A549 (cell line): ENCODE data around the gene SENP8. TPM values are rescaled to one million over a fixed set of nuclear protein-coding genes. Genes with fewer than 3 reads are reported as not detected.

Experiments
- ATAC-seq, 2 experiments: fragments of 200-7000 bp in 1 of 2; fragments of >200 bp in 1 of 2; cut with Nextera tagmentation in 1 of 2; cut with Tn5 transposase in 1 of 2; 3 replicates each; pipeline versions ENCODE4 v1.8.0 to v1.9.1; 2018 to 2020; ENCODE audit warnings: mild to moderate bottlenecking in 1 of 2, moderate library complexity in 1 of 2
- CTCF ChIA-PET: fragments of 300-600 bp; sonication (Branson Sonifier 250); formaldehyde crosslinking; extraction: SDS; loops from one replicate; lab custom pipeline; 2021; ENCODE audit warnings: antibody characterized with exemption, inconsistent platforms; lab: Yijun Ruan, JAX
- POLR2A ChIA-PET: fragments of 350-600 bp; formaldehyde crosslinking; extraction: SDS; loops from one replicate; lab custom pipeline; 2021; ENCODE audit warnings: antibody characterized with exemption, inconsistent platforms; lab: Yijun Ruan, JAX
- DNase-seq, 2 experiments: peaks; one replicate each; pipeline versions ENCODE4 v3.0.0 to v3.0.0-alpha.2; 2011 to 2016; ENCODE audit warnings: low read depth in 1 of 2, low spot score in 1 of 2
- FAIRE-seq: peaks from 2 replicates; lab custom pipeline; 2011; peaks lifted over from hg19 to GRCh38; lab: Jason Lieb, UNC
- H3K27ac ChIP-seq, 2 experiments: fragments of >200 bp; sonication (Bioruptor Twin); formaldehyde crosslinking; 3 replicates each; pipeline ENCODE4 v1.5.1; 2016 to 2017
- H3K4me1 ChIP-seq: fragments of >200 bp; sonication (Bioruptor Twin); formaldehyde crosslinking; 3 replicates; pipeline ENCODE4 v1.6.1; 2016
- H3K4me2 ChIP-seq: fragments of >200 bp; sonication (Bioruptor Twin); formaldehyde crosslinking; 3 replicates; pipeline ENCODE4 v1.6.1; 2016
- H3K4me3 ChIP-seq: fragments of >200 bp; sonication (Bioruptor Twin); formaldehyde crosslinking; 3 replicates; pipeline ENCODE4 v1.5.1; 2016
- H3K9me3 ChIP-seq: fragments of >200 bp; sonication (Bioruptor Twin); formaldehyde crosslinking; 3 replicates; pipeline ENCODE4 v1.6.1; 2016
- ATOH8 ChIP-seq: fragments of 250-450 bp; sonication (Bioruptor Pico); IDR thresholded peaks from 2 replicates; pipeline ENCODE4 v1.5.0; 2020; ENCODE audit warnings: low read depth, mild to moderate bottlenecking, moderate library complexity
- CBX8 ChIP-seq: fragments of 200-600 bp; sonication (generic); IDR thresholded peaks from 2 replicates; pipeline ENCODE4 v1.6.1; 2016
- CEBPB ChIP-seq, 2 experiments: fragments of >200 bp in 1 of 2; sonication (Bioruptor Twin) in 1 of 2; formaldehyde crosslinking in 1 of 2; IDR thresholded peaks; 2 replicates each; pipeline ENCODE4 v1.6.1; 2012 to 2016
- CTCF ChIP-seq: fragments of >200 bp; sonication (Bioruptor Twin); formaldehyde crosslinking; IDR thresholded peaks from 3 replicates; pipeline ENCODE4 v1.5.1; 2016
- E2F6 ChIP-seq: IDR thresholded peaks from 2 replicates; pipeline ENCODE4 v1.6.1; 2012; ENCODE audit warnings: low read depth, borderline replicate concordance
- EHMT2 ChIP-seq: fragments of 200-600 bp; sonication (generic); IDR thresholded peaks from 2 replicates; pipeline ENCODE4 v1.6.1; 2016; ENCODE audit warnings: antibody characterized with exemption, low read depth, mild to moderate bottlenecking, moderate library complexity
- EP300 ChIP-seq, 2 experiments: fragments of >200 bp; sonication (Bioruptor Twin); formaldehyde crosslinking; IDR thresholded peaks; 2 replicates in 1 of 2; 3 replicates in 1 of 2; pipeline ENCODE4 v1.6.1; 2016 to 2017
- FOSB ChIP-seq: fragments of 250-450 bp; sonication (Bioruptor Pico); IDR thresholded peaks from 2 replicates; pipeline ENCODE4 v1.5.0; 2020; ENCODE audit warnings: mild to moderate bottlenecking, moderate library complexity
- FOXS1 ChIP-seq: fragments of 250-450 bp; sonication (Bioruptor Pico); IDR thresholded peaks from 2 replicates; pipeline ENCODE4 v1.5.0; 2020; ENCODE audit warnings: mild to moderate bottlenecking, moderate library complexity
- HOXB5 ChIP-seq: fragments of 250-450 bp; sonication (Bioruptor Pico); IDR thresholded peaks from 2 replicates; pipeline ENCODE4 v1.5.0; 2020; ENCODE audit warnings: mild to moderate bottlenecking, moderate library complexity
- MYC ChIP-seq: IDR thresholded peaks from 2 replicates; pipeline ENCODE4 v1.6.1; 2012; ENCODE audit warnings: mild to moderate bottlenecking, inconsistent platforms, low read length, improper control_type of control experiment, borderline replicate concordance
- PBX3 ChIP-seq: IDR thresholded peaks from 2 replicates; pipeline ENCODE4 v1.6.1; 2012
- POLR2A ChIP-seq: IDR thresholded peaks from 2 replicates; pipeline ENCODE4 v1.6.1; 2012; ENCODE audit warnings: mild to moderate bottlenecking, low read length
- POLR2AphosphoS2 ChIP-seq: conservative IDR thresholded peaks from 2 replicates; pipeline ENCODE4 v1.6.1; 2012; ENCODE audit warnings: low read length, improper control_type of control experiment, inconsistent platforms
- RFX5 ChIP-seq: fragments of 450-650 bp; IDR thresholded peaks from 2 replicates; pipeline ENCODE4 v1.7.1; 2014; ENCODE audit warnings: antibody characterized with exemption, mild to moderate bottlenecking, moderate library complexity
- RNF2 ChIP-seq: fragments of 200-600 bp; sonication (generic); IDR thresholded peaks from 2 replicates; pipeline ENCODE4 v1.6.1; 2016; ENCODE audit warnings: low read depth, mild to moderate bottlenecking, antibody characterized with exemption, moderate library complexity, borderline replicate concordance
- TP53 ChIP-seq: fragments of 250-450 bp; sonication (Bioruptor Pico); IDR thresholded peaks from 2 replicates; pipeline ENCODE4 v1.5.0; 2021; ENCODE audit warnings: mild to moderate bottlenecking, moderate library complexity
- ZC3H11A ChIP-seq: fragments of 450-650 bp; IDR thresholded peaks from 2 replicates; pipeline ENCODE4 v1.6.1; 2014; ENCODE audit warnings: antibody characterized with exemption, mild to moderate bottlenecking
- ZFP36 ChIP-seq: fragments of 450-650 bp; IDR thresholded peaks from 2 replicates; pipeline ENCODE4 v1.6.1; 2014; ENCODE audit warnings: borderline replicate concordance; ENCODE audit not compliant: partially characterized antibody
- ZNF302 ChIP-seq: fragments of 250-450 bp; sonication (Bioruptor Pico); IDR thresholded peaks from 2 replicates; pipeline ENCODE4 v1.9.0; 2021; ENCODE audit warnings: inconsistent platforms, mild to moderate bottlenecking, moderate library complexity
- WGBS: methylation state at CpG from one replicate; pipeline ENCODE4 v1.1.6; 2017; ENCODE audit errors: missing lambda C conversion rate; 5-methylcytosine and 5-hydroxymethylcytosine counted together
- polyA plus RNA-seq, 4 experiments: library from polyadenylated mRNA; depleted of rRNA in 3 of 4; stranded (reverse); fragments of >200 nt; fragmentation: RNase III in 1 of 4; extraction: RNeasy Plus Mini Kit Qiagen cat#74134 plus additional on column Dnase treatment in 1 of 4; gene quantifications; 2 replicates in 3 of 4; 3 replicates in 1 of 4; pipeline ENCODE4 v1.2.3, GENCODE V29; 2011 to 2017
- TF ChIP-seq, protein P1 (sequence below): fragments of 200-600 bp; sonication (generic); IDR thresholded peaks from 2 replicates; pipeline ENCODE4 v1.6.1; 2016; ENCODE audit warnings: antibody characterized with exemption, mild to moderate bottlenecking, moderate library complexity

Gene SENP8
- polyA plus RNA-seq, 2 of the 4 experiments (the other 2 are of a cell fraction) = 1.2 to 3.7 TPM

DNA sequence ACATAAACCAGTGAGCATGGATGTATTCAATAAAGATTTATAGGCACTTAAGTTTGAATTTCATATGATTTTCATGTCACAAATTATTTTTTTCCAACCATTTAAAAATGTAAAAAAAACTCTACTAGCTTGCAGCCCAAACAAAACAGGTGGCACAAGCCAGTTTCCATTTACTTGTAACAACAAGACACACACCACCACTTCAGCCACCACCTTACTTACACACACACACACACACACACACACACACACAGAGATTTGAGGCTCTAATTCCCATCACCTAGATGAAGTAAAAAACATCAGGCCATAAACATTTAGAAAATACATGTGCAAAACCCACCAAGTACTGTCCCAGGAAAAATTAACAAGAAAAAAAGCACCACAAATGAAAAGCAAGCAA is 25.5 kb upstream of the SENP8 start:
- FAIRE-seq = no peak
- CTCF ChIA-PET = interaction anchor here (0.7 to 1.5 kb wide), 4 partner anchors 11 to 124 kb away, joined by 3 to 6 read pairs (median 3); no protein-coding TSS in a partner anchor

DNA sequence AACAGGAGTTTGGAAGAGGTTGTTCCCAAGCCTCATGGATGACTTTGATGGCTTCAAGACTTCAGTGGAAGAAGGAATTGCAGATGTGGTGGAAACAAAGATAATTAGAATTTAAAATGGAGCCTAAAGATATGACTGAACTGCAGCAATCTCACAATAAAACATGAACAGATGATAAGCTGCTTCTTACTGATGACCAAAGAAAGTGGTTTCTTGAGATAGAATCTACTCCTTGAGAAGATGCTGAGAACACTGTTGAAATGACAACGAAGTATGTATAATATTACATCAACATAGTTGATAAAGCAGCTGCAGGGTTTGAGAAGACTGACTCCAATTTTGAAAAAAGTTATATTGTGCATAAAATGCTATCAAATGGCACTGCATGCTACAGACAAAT is 21.4 kb upstream of the SENP8 start:
- no peaks in the 10 kb centered on the region for H3K9me3 ChIP-seq
- FAIRE-seq = peak; percentile 39
- ATAC-seq = no peak
- no peaks in the 10 kb centered on the region for H3K4me1 ChIP-seq
- WGBS = 89% methylated on average over 1 of the region's 1 CpG
- H3K4me3 ChIP-seq = no peak overlapping the region
- POLR2A ChIA-PET = no interaction called here
- no peak overlapping the region for H3K4me2 ChIP-seq
- TF ChIP-seq, protein P1, sequence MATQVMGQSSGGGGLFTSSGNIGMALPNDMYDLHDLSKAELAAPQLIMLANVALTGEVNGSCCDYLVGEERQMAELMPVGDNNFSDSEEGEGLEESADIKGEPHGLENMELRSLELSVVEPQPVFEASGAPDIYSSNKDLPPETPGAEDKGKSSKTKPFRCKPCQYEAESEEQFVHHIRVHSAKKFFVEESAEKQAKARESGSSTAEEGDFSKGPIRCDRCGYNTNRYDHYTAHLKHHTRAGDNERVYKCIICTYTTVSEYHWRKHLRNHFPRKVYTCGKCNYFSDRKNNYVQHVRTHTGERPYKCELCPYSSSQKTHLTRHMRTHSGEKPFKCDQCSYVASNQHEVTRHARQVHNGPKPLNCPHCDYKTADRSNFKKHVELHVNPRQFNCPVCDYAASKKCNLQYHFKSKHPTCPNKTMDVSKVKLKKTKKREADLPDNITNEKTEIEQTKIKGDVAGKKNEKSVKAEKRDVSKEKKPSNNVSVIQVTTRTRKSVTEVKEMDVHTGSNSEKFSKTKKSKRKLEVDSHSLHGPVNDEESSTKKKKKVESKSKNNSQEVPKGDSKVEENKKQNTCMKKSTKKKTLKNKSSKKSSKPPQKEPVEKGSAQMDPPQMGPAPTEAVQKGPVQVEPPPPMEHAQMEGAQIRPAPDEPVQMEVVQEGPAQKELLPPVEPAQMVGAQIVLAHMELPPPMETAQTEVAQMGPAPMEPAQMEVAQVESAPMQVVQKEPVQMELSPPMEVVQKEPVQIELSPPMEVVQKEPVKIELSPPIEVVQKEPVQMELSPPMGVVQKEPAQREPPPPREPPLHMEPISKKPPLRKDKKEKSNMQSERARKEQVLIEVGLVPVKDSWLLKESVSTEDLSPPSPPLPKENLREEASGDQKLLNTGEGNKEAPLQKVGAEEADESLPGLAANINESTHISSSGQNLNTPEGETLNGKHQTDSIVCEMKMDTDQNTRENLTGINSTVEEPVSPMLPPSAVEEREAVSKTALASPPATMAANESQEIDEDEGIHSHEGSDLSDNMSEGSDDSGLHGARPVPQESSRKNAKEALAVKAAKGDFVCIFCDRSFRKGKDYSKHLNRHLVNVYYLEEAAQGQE = no peak
- TF ChIP-seq ZC3H11A (no peak), FOSB (CRISPR knock-in tag) (no peak), EP300 (IDR thresholded peaks at IDR 0.05) (no peak), ZFP36 (no peak), E2F6 (no peak), RNF2 (no peak), MYC (no peak)
- TF ChIP-seq, all 56 proteins: peak for 0
- DNase-seq = no peak
- CTCF ChIA-PET = interaction anchor here (1.6 kb wide), 1 partner anchor 11 kb away, joined by 3 read pairs; no protein-coding TSS in a partner anchor
- H3K27ac ChIP-seq = no peak overlapping the region

More for the DNA sequence above, 25.5 kb upstream of the SENP8 start:
- TF ChIP-seq CEBPB (IDR thresholded peaks at IDR 0.05) (no peak), CBX8 (no peak), POLR2A (no peak), POLR2AphosphoS2 (no peak), PBX3 (no peak), HOXB5 (no peak), FOXS1 (CRISPR knock-in tag) (no peak), EHMT2 (no peak), ZNF302 (CRISPR knock-in tag) (no peak), CTCF (no peak), ATOH8 (CRISPR knock-in tag) (no peak), TP53 (CRISPR knock-in tag) (no peak), RFX5 (no peak)
- Histone ChIP-seq H3K27ac (no peak overlapping the region), H3K4me2 (no peak overlapping the region), H3K4me1 (no peaks in the 10 kb centered on the region), H3K9me3 (no peaks in the 10 kb centered on the region), H3K4me3 (no peak overlapping the region)
- POLR2A ChIA-PET = interaction anchor here (3.1 kb wide), 1 partner anchor 25 kb away, joined by 12 read pairs; the partner anchor contains the start of genes MYO9A and SENP8
- no peak for DNase-seq
- ATAC-seq = no peak
